Suprapubic skin (tissue), 4 donors: Measurements from ENCODE around the gene GRM1. TPM values are rescaled to one million over a fixed set of nuclear protein-coding genes. Genes with fewer than 3 reads are reported as not detected.

Experiments
- DNase-seq, 2 donors: peaks; one replicate each; pipeline ENCODE4 v3.0.0-alpha.2; 2019; ENCODE audit warnings: low spot score in 2 of 2
- H3K27ac ChIP-seq: fragments of 200-600 bp; sonication (generic); one replicate; pipeline ENCODE4 v1.5.1; 2019
- H3K27me3 ChIP-seq: fragments of 200-600 bp; sonication (generic); one replicate; pipeline ENCODE4 v1.5.1; 2019
- H3K36me3 ChIP-seq: fragments of 200-600 bp; sonication (generic); one replicate; pipeline ENCODE4 v1.5.1; 2019
- H3K4me1 ChIP-seq: fragments of 200-600 bp; sonication (generic); one replicate; pipeline ENCODE4 v1.5.1; 2019
- H3K4me3 ChIP-seq: fragments of 200-600 bp; sonication (generic); one replicate; pipeline ENCODE4 v1.5.1; 2019; ENCODE audit warnings: mild to moderate bottlenecking
- H3K9me3 ChIP-seq: fragments of 200-600 bp; sonication (generic); one replicate; pipeline ENCODE4 v1.5.1; 2019
- EP300 ChIP-seq: sonication (generic); formaldehyde crosslinking; IDR thresholded peaks from one replicate; pipeline ENCODE4 v1.6.1; 2017; ENCODE audit warnings: antibody characterized with exemption
- POLR2A ChIP-seq, 2 donors: fragments of 450-650 bp; IDR thresholded peaks; one replicate each; pipeline ENCODE4 v1.6.1; 2017; ENCODE audit warnings: antibody characterized with exemption in 2 of 2, mild to moderate bottlenecking in 2 of 2, moderate library complexity in 2 of 2
- POLR2AphosphoS5 ChIP-seq, 3 donors: sonication (generic); formaldehyde crosslinking; IDR thresholded peaks; one replicate each; pipeline ENCODE4 v1.6.1; 2017; ENCODE audit warnings: antibody characterized with exemption in 3 of 3
- WGBS: methylation state at CpG from one replicate; pipeline ENCODE4 v1.1.5; 2018; 5-methylcytosine and 5-hydroxymethylcytosine counted together
- total RNA-seq, 4 donors: library from RNA; depleted of rRNA; stranded (reverse); fragments of >200 nt; gene quantifications; one replicate each; pipeline ENCODE4 v1.1.0, GENCODE V29; 2016
- TF ChIP-seq, protein P1 (sequence below), 2 donors: fragments of 200-600 bp in 1 of 2; fragments of 450-650 bp in 1 of 2; sonication (generic) in 1 of 2; IDR thresholded peaks; one replicate each; pipeline ENCODE4 v1.5.1; 2016 to 2019; ENCODE audit warnings: antibody characterized with exemption in 2 of 2, mild to moderate bottlenecking in 1 of 2, moderate library complexity in 1 of 2

Gene GRM1
- total RNA-seq, 4 donors from 2014 or later, result 0.25 to 0.48 TPM; not detected in 2

DNA sequence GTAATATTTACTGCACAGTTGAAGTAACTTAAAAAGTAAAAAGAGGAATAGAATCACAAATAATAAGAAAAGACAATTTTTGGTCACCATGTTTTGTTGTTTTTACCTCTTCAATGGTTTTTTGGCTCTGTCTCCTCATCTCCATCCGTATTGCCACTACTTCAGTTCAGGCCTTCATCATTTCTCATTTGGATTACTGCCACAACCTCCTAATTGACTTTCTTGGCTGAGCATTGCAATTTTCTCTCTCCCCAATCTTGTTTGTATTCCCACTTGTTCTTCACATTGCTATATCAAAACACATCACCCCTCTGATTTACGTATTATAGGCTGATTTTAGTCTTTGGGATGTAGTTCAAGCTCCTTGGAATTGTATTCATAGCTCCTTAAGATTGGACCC lies 161.7 kb downstream of the GRM1 start:
- DNase-seq, result no peak
- no peak for TF ChIP-seq POLR2A (IDR thresholded peaks at IDR 0.05)
- no peak for TF ChIP-seq POLR2AphosphoS5 (IDR thresholded peaks at IDR 0.05)
- TF ChIP-seq, protein P1, sequence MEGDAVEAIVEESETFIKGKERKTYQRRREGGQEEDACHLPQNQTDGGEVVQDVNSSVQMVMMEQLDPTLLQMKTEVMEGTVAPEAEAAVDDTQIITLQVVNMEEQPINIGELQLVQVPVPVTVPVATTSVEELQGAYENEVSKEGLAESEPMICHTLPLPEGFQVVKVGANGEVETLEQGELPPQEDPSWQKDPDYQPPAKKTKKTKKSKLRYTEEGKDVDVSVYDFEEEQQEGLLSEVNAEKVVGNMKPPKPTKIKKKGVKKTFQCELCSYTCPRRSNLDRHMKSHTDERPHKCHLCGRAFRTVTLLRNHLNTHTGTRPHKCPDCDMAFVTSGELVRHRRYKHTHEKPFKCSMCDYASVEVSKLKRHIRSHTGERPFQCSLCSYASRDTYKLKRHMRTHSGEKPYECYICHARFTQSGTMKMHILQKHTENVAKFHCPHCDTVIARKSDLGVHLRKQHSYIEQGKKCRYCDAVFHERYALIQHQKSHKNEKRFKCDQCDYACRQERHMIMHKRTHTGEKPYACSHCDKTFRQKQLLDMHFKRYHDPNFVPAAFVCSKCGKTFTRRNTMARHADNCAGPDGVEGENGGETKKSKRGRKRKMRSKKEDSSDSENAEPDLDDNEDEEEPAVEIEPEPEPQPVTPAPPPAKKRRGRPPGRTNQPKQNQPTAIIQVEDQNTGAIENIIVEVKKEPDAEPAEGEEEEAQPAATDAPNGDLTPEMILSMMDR (IDR thresholded peaks at IDR 0.05), result no peak
- no peak for TF ChIP-seq EP300
- H3K9me3 ChIP-seq, result no peaks in the 10 kb centered on the region
- H3K27me3 ChIP-seq, result no peaks in the 10 kb centered on the region
- WGBS, result 87% methylated on average over 2 of the region's 2 CpGs
- no peaks in the 10 kb centered on the region for H3K36me3 ChIP-seq
- H3K27ac ChIP-seq, result no peak overlapping the region
- H3K4me3 ChIP-seq, result no peak overlapping the region
- no peaks in the 10 kb centered on the region for H3K4me1 ChIP-seq

DNA sequence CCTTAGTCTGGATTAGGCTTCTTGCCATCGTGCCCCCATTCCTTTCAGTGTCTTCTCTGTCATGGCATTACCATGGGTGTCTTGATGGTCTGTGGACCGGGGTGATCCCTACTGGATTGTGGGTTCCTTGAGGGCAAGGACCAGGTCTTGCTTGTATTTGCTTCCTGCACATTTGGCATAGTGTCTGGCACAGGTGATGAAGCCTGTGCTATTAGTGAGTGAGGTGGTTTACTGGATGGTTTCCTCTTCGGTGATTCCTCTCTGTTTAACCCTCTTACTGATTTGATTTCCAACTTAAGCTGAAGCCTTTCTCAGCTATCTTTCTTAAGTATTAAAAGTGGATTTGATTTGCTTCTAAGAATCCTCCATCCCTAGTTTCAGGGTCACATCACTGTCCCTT lies 162.3 kb downstream of the GRM1 start:
- Histone ChIP-seq H3K4me1 (no peaks in the 10 kb centered on the region), H3K36me3 (no peaks in the 10 kb centered on the region), H3K4me3 (no peak overlapping the region), H3K27me3 (no peaks in the 10 kb centered on the region), H3K9me3 (no peaks in the 10 kb centered on the region), H3K27ac (no peak overlapping the region)
- TF ChIP-seq EP300 (no peak), POLR2AphosphoS5 (IDR thresholded peaks at IDR 0.05) (no peak), POLR2A (IDR thresholded peaks at IDR 0.05) (no peak)
- TF ChIP-seq, protein P1 (IDR thresholded peaks at IDR 0.05), result no peak
- DNase-seq, result no peak
- WGBS, result 81% methylated on average over 3 of the region's 3 CpGs

DNA sequence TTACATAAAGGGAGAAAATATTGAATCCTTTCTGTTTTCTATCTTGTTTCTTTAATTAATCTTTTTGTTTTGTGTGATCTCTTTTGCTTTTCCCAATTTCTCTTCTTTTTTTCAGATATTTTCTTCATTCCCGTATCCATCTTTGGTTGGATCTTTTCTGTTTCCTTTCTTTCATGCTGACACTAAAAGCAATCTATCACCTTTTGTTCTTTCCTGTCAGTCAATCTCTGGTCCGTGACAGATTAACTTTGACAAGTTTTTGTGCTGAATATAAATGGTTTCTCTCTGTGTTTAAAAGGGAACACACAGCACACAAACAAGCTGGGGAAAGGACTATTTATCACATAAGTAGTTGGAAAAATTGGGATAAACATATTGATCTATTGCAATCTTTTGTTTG lies 162.8 kb downstream of the GRM1 start:
- Histone ChIP-seq H3K27ac (no peak overlapping the region), H3K27me3 (no peaks in the 10 kb centered on the region), H3K9me3 (no peaks in the 10 kb centered on the region), H3K4me1 (no peaks in the 10 kb centered on the region), H3K4me3 (no peak overlapping the region), H3K36me3 (no peaks in the 10 kb centered on the region)
- no peak for TF ChIP-seq POLR2A (IDR thresholded peaks at IDR 0.05)
- TF ChIP-seq EP300, result no peak
- no peak for TF ChIP-seq POLR2AphosphoS5 (IDR thresholded peaks at IDR 0.05)
- TF ChIP-seq, protein P1 (IDR thresholded peaks at IDR 0.05), result no peak
- 71% methylated on average over 2 of the region's 2 CpGs for WGBS
- no peak for DNase-seq

DNA sequence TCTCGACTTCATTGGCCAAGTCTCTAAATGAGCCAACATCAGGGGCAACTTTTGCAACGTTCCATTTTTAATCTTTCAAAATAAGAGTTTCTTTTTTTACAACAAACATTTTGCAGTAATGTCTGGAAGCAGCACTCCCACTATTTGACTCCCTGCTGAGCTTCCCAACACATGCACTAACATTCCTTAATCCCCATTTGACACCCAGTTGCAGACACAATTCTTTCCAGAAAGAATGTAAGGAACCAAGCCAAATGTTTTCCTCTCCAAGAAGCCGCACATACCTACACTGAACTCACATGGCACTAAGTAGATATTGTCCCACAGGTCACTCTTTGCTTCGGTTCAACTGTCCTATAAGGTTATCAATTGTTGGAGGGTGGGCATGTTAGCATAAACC lies 165.6 kb downstream of the GRM1 start:
- TF ChIP-seq POLR2AphosphoS5 (IDR thresholded peaks at IDR 0.05), result no peak
- H3K27me3 ChIP-seq, result no peaks in the 10 kb centered on the region
- no peak overlapping the region for H3K27ac ChIP-seq
- no peaks in the 10 kb centered on the region for H3K4me1 ChIP-seq
- 66% methylated on average over 4 of the region's 4 CpGs for WGBS
- no peaks in the 10 kb centered on the region for H3K9me3 ChIP-seq
- no peak overlapping the region for H3K4me3 ChIP-seq
- H3K36me3 ChIP-seq, result no peaks in the 10 kb centered on the region
- DNase-seq, result no peak

DNA sequence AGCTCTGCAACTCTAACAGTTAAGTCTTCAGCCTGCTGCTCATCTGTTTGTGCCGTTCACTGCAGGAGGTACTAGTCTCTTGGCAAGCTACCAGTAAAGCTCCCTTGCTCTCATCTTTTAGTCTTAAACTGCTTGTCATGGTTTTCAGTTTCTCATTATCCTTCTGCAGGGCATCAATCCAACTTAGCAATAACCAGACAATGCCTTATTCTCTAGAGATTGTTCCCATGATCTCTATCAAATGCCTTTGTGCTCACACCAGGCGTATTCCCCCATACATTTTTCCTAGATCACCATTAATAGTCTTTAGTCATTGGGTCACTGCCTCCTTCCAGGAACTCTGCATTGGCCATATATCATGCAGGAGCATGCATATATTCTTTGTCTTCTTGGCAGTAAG lies 171.3 kb downstream of the GRM1 start:
- H3K36me3 ChIP-seq, result no peaks in the 10 kb centered on the region
- WGBS, result 33% methylated on average over 2 of the region's 2 CpGs
- no peak for DNase-seq
- no peak overlapping the region for H3K27ac ChIP-seq
- H3K4me3 ChIP-seq, result no peak overlapping the region
- H3K9me3 ChIP-seq, result no peaks in the 10 kb centered on the region
- H3K4me1 ChIP-seq, result no peaks in the 10 kb centered on the region
- TF ChIP-seq POLR2AphosphoS5 (IDR thresholded peaks at IDR 0.05) (no peak), EP300 (no peak), POLR2A (IDR thresholded peaks at IDR 0.05) (no peak)
- TF ChIP-seq, protein P1 (IDR thresholded peaks at IDR 0.05), result no peak
- no peaks in the 10 kb centered on the region for H3K27me3 ChIP-seq

DNA sequence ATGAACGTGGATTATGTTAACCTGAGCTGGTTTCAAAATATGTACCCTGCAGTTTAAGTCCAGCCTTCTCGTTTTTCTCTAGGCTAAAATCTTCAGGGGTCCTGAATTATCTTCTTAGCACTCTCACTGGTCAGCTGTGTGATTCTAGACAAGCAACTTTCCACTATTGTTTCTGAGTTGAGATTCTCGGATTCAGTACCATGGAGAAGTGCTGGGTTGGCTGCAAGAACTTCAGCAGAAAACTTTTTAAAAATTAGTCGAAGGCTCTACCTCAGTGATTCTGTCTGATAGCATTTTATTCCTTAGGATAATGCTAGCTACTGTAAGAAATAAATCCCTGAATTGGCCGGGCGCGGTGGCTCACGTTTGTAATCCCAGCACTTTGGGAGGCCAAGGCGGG lies 173.7 kb downstream of the GRM1 start:
- no peak for DNase-seq
- Histone ChIP-seq H3K9me3 (no peaks in the 10 kb centered on the region), H3K4me3 (no peak overlapping the region), H3K27me3 (no peaks in the 10 kb centered on the region), H3K27ac (no peak overlapping the region), H3K36me3 (no peaks in the 10 kb centered on the region), H3K4me1 (no peaks in the 10 kb centered on the region)
- 80% methylated on average over 9 of the region's 9 CpGs for WGBS
- TF ChIP-seq, protein P1 (IDR thresholded peaks at IDR 0.05), result no peak
- TF ChIP-seq EP300, result no peak
- TF ChIP-seq POLR2A (IDR thresholded peaks at IDR 0.05), result no peak
- no peak for TF ChIP-seq POLR2AphosphoS5 (IDR thresholded peaks at IDR 0.05)
